HL-60 (cell line): ENCODE data around the gene RAB36.

Experiments
- DNase-seq, 2 experiments: peaks; one replicate each; pipeline ENCODE4 v3.0.0-alpha.2; 2010 to 2020; ENCODE audit warnings: low read depth in 1 of 2, low spot score in 1 of 2
- H3K27ac ChIP-seq: fragments of 250-450 bp; sonication (Bioruptor Pico); replicated peaks from 2 replicates; pipeline ENCODE4 v1.5.1; 2020; ENCODE audit warnings: mild to moderate bottlenecking, moderate library complexity
- H3K27me3 ChIP-seq: fragments of 250-450 bp; sonication (Bioruptor Pico); 2 replicates; pipeline ENCODE4 v1.5.1; 2021; ENCODE audit warnings: mild to moderate bottlenecking, moderate library complexity; ENCODE audit not compliant: insufficient read depth, poor library complexity, severe bottlenecking
- H3K4me3 ChIP-seq: replicated peaks from 2 replicates; pipeline ENCODE4 v1.5.1; 2011; ENCODE audit warnings: mild to moderate bottlenecking, control low read depth, low read length; ENCODE audit not compliant: insufficient read depth
- GABPA ChIP-seq: IDR thresholded peaks from 2 replicates; pipeline ENCODE4 v1.6.1; 2012; ENCODE audit warnings: low read depth
- POLR2AphosphoS5 ChIP-seq: IDR thresholded peaks from 2 replicates; pipeline ENCODE4 v1.6.1; 2012; ENCODE audit warnings: low read depth
- SPI1 ChIP-seq: IDR thresholded peaks from 2 replicates; pipeline ENCODE4 v1.6.1; 2012; ENCODE audit warnings: low read depth, mild to moderate bottlenecking, borderline replicate concordance
- TF ChIP-seq, protein P1 (sequence below): IDR thresholded peaks from one replicate; pipeline ENCODE4 v1.5.1; 2011; ENCODE audit warnings: low read length, control low read depth, inconsistent platforms; ENCODE audit not compliant: insufficient read depth
- TF ChIP-seq, protein P2 (sequence below): IDR thresholded peaks from 2 replicates; pipeline ENCODE4 v1.6.1; 2012; ENCODE audit warnings: low read depth; ENCODE audit not compliant: insufficient replicate concordance

Gene RAB36

DNA sequence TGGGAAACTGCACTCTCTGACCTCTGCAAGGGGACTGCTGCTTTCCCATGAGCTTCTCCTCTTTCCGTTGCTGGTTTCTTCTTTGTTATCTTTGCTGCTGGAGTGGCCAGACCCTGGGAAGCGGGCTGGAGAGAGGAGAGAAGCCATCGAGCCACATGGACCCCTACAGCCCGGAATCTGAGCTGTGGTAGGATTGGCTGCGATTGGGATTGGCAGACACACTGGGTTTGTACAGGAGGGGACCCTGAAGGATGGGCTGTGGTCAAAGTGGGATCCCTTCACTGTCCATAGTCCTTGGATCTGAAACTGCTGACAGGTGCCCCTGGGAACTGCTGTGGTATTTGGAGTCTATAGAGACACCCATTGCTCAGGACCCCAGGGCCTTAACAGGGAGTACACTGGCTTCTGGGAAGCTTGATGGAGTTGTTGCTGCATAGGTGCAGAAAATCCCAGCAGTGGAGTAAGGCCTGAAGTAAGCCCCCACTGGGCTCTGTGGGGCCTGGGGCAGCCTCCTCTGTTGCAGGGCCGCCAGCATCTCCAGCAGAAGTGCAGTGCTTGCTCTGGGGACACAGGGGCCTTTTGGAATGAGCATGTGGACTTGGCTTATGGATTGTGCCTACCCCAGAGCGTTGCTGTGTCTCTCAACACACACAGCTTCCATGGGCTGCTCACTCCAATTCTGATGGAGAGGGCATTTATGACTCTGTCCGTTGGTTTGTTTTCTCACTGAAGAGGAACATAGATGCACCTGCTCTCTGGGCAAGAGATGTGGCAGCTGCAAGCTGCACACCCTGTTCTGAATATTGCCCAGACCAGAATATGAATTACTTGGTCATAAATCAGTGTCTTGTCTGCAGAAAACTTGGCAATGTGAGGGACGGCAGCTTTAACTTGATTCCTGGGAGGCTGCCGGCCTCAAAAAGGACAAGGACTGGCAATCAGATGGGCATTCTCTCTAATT is 67.1 kb downstream of the RAB36 start:
- no peak overlapping the region for H3K4me3 ChIP-seq
- TF ChIP-seq, protein P1, sequence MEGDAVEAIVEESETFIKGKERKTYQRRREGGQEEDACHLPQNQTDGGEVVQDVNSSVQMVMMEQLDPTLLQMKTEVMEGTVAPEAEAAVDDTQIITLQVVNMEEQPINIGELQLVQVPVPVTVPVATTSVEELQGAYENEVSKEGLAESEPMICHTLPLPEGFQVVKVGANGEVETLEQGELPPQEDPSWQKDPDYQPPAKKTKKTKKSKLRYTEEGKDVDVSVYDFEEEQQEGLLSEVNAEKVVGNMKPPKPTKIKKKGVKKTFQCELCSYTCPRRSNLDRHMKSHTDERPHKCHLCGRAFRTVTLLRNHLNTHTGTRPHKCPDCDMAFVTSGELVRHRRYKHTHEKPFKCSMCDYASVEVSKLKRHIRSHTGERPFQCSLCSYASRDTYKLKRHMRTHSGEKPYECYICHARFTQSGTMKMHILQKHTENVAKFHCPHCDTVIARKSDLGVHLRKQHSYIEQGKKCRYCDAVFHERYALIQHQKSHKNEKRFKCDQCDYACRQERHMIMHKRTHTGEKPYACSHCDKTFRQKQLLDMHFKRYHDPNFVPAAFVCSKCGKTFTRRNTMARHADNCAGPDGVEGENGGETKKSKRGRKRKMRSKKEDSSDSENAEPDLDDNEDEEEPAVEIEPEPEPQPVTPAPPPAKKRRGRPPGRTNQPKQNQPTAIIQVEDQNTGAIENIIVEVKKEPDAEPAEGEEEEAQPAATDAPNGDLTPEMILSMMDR = no peak
- no peak for TF ChIP-seq SPI1
- TF ChIP-seq GABPA = no peak
- TF ChIP-seq POLR2AphosphoS5 = no peak
- TF ChIP-seq, protein P2, sequence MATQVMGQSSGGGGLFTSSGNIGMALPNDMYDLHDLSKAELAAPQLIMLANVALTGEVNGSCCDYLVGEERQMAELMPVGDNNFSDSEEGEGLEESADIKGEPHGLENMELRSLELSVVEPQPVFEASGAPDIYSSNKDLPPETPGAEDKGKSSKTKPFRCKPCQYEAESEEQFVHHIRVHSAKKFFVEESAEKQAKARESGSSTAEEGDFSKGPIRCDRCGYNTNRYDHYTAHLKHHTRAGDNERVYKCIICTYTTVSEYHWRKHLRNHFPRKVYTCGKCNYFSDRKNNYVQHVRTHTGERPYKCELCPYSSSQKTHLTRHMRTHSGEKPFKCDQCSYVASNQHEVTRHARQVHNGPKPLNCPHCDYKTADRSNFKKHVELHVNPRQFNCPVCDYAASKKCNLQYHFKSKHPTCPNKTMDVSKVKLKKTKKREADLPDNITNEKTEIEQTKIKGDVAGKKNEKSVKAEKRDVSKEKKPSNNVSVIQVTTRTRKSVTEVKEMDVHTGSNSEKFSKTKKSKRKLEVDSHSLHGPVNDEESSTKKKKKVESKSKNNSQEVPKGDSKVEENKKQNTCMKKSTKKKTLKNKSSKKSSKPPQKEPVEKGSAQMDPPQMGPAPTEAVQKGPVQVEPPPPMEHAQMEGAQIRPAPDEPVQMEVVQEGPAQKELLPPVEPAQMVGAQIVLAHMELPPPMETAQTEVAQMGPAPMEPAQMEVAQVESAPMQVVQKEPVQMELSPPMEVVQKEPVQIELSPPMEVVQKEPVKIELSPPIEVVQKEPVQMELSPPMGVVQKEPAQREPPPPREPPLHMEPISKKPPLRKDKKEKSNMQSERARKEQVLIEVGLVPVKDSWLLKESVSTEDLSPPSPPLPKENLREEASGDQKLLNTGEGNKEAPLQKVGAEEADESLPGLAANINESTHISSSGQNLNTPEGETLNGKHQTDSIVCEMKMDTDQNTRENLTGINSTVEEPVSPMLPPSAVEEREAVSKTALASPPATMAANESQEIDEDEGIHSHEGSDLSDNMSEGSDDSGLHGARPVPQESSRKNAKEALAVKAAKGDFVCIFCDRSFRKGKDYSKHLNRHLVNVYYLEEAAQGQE = no peak
- no peaks in the 10 kb centered on the region for H3K27me3 ChIP-seq
- peak overlapping the region; percentile 25 for H3K27ac ChIP-seq
- DNase-seq = no peak

DNA sequence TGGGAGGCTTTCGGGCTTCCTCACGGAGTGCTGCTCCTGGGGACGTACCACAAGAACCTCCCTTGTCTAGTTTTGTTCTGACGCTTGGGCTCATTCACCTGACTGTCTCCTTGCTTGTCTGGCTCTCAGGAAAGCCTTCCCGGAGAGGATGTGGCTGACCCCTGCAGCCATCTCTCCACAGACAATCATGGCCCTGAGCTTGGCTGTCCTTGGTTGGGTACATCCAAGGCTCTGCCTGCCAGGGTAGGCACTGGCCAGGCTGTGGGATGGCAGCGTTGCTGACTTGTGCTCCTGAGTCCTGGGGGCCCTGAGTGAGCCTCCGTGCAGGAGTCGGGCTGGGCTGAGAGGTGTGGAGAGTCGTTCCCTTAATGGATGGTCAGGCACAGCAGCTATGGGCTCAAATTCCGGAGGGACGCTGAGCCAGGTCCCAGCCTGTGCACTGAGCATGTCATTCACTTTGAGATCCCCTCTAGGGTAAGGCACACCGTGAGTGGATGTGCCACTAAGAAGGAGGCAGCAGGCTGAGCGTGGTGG is 67.8 kb downstream of the RAB36 start:
- no peaks in the 10 kb centered on the region for H3K27me3 ChIP-seq
- DNase-seq = no peak
- TF ChIP-seq POLR2AphosphoS5 (no peak), SPI1 (no peak), GABPA (no peak)
- TF ChIP-seq, protein P2 = no peak
- TF ChIP-seq, protein P1 = no peak
- H3K27ac ChIP-seq = peak overlapping the region; percentile 4
- H3K4me3 ChIP-seq = no peak overlapping the region

DNA sequence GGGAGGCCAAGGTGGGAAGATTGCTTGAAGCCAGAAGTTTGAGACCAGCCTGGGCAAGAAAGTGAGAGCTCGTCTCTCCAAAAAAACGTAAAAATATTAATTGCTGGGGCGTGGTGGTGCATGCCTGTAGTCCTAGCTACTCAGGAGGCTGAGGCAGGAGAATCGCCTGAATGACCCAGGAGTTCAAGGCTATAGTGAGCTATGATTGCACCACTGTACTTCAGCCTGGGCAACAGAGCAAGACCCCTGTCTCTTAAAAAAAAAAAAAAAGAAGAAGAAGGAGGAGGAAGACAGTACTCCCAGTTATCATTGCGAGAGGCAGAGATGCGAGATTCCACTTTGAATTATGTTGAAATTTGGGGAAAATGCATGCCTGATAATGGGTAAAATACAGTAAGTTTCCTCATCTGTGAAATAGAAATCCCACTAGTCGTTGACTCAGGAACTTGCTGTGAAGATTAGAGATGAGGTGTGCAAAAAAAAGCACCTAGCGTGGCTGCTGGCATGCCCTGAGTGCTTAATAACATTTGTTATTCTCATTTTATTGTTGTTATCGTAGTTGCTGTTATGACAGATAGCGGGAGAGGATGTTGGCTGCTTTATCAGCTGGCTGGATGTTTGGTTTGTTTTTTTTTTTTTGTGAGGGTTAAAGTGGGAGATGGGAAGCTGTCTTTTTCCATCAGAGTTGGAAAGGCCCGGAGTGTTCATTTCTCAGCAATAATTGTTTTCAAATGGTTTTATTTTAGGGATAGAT is 68.5 kb downstream of the RAB36 start:
- Histone ChIP-seq H3K27ac (peak overlapping the region; percentile 35; the same call in 1 of the 2 replicates), H3K27me3 (no peaks in the 10 kb centered on the region), H3K4me3 (no peak overlapping the region)
- TF ChIP-seq POLR2AphosphoS5 = no peak
- TF ChIP-seq, protein P1 = no peak
- TF ChIP-seq GABPA = no peak
- TF ChIP-seq, protein P2 = no peak
- TF ChIP-seq SPI1 = no peak
- DNase-seq = no peak
